Measurements from ENCODE around the gene MPEG1.

GRCh38 chr11:59192446-59193020 is 20.2 kb downstream of the MPEG1 start:
- TF ChIP-seq CTCF (conservative IDR thresholded peaks at IDR 0.05; ENCODE audit: low read length) (no peak), EZH2phosphoT487 (IDR thresholded peaks at IDR 0.05; ENCODE audit: borderline replicate concordance) (no peak)
